ENCODE data around the gene PPFIA3.

The PPFIA3 gene

DNA sequence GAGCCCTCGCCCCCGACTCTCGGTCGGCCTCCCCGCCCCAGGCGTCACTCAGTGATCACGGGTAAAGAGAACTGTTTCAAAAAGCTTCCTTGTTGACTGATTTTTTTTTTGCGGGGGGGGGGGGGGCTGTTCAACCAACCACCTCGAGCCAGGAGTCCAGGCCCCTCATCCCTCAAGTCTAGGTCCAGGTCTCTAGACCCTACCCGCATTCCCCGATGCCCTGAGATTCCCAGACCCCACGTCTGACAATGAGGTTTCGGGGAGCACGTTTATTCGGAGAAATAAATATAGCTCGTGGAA, 31.6 kb downstream of the PPFIA3 start:
- no peak overlapping the region for H3K4me3 ChIP-seq (ENCODE audit: low read depth, low read length)
- DNase-seq (ENCODE audit: low read depth) = no peak
- TF ChIP-seq, protein P1, sequence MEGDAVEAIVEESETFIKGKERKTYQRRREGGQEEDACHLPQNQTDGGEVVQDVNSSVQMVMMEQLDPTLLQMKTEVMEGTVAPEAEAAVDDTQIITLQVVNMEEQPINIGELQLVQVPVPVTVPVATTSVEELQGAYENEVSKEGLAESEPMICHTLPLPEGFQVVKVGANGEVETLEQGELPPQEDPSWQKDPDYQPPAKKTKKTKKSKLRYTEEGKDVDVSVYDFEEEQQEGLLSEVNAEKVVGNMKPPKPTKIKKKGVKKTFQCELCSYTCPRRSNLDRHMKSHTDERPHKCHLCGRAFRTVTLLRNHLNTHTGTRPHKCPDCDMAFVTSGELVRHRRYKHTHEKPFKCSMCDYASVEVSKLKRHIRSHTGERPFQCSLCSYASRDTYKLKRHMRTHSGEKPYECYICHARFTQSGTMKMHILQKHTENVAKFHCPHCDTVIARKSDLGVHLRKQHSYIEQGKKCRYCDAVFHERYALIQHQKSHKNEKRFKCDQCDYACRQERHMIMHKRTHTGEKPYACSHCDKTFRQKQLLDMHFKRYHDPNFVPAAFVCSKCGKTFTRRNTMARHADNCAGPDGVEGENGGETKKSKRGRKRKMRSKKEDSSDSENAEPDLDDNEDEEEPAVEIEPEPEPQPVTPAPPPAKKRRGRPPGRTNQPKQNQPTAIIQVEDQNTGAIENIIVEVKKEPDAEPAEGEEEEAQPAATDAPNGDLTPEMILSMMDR (IDR thresholded peaks at IDR 0.05; ENCODE audit: insufficient read depth, low read depth, low read length, missing control alignments) = no peak

DNA sequence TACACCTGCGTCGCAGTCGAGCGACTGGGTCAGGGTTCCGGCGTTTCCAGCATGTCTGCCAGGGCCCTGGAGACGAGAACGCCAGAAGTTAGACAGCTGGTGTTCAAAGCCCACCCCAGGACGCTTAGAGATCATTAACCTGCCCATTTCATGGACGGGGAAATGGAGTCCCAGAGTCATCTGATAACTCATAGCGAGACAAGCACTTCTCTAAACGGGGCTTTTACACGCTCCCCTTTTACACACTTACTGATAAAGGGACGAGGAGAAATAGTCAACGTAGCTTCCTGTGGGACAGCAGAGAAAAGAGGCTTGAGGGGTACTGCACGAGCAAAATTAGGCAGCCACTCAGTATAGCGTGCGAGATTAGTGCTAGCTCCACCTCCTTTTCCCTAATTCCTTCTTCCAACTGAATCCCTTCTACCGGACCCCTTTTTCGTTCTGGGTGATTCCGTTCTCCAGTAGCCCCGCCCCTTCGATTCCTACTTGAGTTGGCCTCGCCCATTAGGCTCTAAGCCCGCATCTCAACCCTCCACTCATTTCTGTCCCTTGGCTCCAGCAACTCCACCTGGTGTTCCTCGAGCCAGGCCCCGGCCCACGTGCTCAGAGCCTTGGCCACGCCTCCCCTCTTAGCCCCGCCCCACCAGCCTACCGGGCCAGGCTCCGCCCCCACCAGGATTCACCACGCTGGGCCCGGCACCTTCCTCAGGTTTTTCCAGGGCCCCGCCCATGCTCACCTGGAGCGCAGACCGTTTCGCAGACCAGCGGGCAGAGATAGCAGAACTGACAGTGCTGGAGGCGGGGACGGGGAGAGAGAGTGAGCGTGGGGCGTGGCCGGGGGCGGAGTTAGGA, 32.1 kb downstream of the PPFIA3 start:
- peak; percentile 27 for DNase-seq (ENCODE audit: low read depth)
- H3K4me3 ChIP-seq (ENCODE audit: low read depth, low read length) = no peak overlapping the region
- TF ChIP-seq, protein P1 (IDR thresholded peaks at IDR 0.05; ENCODE audit: insufficient read depth, low read depth, low read length, missing control alignments) = no peak

DNA sequence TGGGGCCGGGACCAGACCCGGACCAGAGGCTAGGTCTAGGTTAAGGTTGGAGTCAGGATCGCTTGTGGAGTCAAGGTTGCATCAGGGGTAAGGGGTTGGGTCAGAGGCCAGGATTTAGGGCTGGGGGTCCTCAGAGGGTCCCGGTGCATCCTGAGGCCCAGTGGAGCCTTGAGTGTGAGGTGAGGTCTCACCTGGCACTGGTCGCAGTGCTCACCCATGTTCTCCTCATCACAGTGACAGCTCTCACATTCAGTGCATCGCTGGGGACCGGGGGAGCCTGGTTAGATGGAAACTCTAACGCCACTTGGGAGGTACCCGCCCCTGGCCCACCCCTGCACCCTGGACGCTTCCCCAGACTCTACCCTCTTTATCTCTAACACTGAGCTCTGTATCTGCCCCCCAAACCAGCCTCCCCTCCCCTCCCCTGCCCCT, 32.8 kb downstream of the PPFIA3 start:
- TF ChIP-seq, protein P1 (IDR thresholded peaks at IDR 0.05; ENCODE audit: insufficient read depth, low read depth, low read length, missing control alignments) = no peak
- H3K4me3 ChIP-seq (ENCODE audit: low read depth, low read length) = no peak overlapping the region
- no peak for DNase-seq (ENCODE audit: low read depth)

DNA sequence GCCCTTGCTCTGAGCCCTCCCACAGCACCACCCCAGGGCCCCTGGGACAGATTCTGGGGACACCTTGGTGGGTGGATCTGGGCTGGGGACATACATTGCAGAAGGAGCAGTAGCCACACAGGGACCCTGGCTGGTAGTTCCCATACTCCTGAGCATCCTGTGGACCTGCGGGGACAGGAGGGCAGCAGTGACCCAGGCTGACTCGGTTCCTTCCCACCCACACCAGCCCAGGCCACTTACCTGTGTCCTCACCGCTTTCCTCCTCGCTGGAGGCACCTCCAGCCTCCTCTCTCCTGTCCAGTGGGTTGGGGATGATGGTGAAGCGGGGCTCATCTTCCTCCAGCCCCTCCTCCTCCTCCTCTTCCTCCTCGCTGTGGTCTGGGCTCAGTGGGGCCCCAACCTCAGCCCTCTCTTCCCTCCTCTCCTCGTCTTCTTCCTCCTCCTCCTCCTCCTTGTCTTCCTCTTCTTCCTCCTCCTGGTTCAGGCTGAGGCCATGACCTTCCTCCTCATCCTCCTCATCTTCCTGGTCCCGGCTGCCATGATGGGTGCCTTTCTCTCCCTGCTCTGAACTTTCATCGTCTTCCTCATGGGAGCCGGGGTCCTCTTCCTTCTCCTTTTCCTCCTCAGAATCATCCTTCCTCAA, 33.9 kb downstream of the PPFIA3 start:
- H3K4me3 ChIP-seq (ENCODE audit: low read depth, low read length) = no peak overlapping the region
- DNase-seq (ENCODE audit: low read depth) = no peak

DNA sequence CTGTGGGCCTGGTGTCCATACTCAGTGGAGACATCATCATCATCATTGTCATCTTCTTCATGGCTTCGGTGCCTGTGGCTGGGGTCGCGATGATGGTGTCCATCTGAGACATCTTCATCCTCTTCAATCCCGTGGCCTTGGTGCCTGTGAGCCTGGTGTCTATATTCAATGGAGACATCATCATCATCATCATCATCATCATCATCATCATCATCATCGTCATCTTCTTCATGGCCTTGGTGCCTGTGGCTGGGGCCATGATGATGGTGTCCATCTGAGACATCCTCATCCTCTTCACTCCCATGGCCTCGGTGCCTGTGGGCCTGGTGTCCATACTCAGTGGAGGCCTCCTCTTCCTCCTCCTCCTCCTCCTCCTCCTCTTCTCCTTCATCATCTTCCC, 34.9 kb downstream of the PPFIA3 start:
- DNase-seq (ENCODE audit: low read depth) = no peak
- TF ChIP-seq, protein P1 (IDR thresholded peaks at IDR 0.05; ENCODE audit: insufficient read depth, low read depth, low read length, missing control alignments) = no peak
- no peak overlapping the region for H3K4me3 ChIP-seq (ENCODE audit: low read depth, low read length)

More for the DNA sequence above, 33.9 kb downstream of the PPFIA3 start:
- TF ChIP-seq, protein P1 (IDR thresholded peaks at IDR 0.05; ENCODE audit: insufficient read depth, low read depth, low read length, missing control alignments) = no peak

DNA sequence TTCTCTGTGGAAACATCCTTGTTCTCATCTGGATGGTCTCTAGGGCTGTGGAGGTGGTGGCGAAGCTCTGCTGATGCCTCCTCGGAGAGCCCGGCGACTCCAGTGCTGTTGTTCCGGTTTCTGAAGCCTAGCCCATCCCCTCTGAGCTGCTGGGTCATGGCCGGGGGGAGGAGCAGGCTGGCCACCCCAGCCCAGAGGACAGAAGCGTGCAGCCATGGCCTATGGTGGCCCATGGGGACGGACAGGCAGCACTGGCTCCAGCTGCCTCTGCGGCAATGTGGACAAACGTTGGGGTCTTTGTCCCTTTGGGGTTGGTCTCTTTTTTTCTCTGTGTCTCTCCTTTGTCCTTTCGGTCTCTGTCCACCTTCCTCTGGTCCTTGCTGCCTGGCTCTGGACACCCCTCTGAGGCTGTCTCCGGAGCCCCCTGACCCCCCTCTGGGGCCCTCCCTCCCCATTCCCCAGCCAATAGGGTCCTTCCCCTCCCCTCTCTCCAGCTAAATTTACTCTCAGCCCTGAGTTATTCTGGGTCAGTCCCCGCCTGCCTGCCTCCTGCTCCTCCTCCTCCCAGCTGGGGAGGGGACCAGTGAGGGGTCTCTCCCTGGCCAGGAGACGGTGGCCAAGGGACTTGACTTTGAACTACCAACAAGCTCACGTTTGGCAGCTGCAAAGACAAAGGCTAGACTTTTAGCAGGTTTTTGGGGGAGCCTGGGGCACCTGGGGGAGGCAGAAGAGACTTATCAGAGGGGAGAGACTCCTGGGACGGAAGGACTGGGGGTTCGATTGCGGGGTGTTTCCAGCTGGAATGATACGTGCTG, 35.9 kb downstream of the PPFIA3 start, which contains the start of gene HRC:
Gene HRC (minus strand): TSS at position 392 of the 815 bp plus-strand sequence. CDS start 159 bp downstream, at position 233.
- DNase-seq (ENCODE audit: low read depth) = no peak
- H3K4me3 ChIP-seq (ENCODE audit: low read depth, low read length) = no peak within 1 kb of the TSS
- TF ChIP-seq, protein P1 (IDR thresholded peaks at IDR 0.05; ENCODE audit: insufficient read depth, low read depth, low read length, missing control alignments) = no peak

Data from GM12865 (cell line).